ENCODE data around the gene RNF187. TPM values are rescaled to one million over a fixed set of nuclear protein-coding genes. Genes with fewer than 3 reads are reported as not detected.

RNF187 gene

GRCh38 chr1:228542981-228543380, 55.8 kb downstream of the RNF187 start:
- Histone ChIP-seq H3K36me3 (ENCODE audit: insufficient read depth, low read length) (no peaks in the 10 kb centered on the region), H3K9ac (ENCODE audit: low read depth, low read length) (no peak overlapping the region), H3K27me3 (ENCODE audit: control insufficient read depth, insufficient read depth, low read length) (no peaks in the 10 kb centered on the region), H3K4me1 (ENCODE audit: control insufficient read depth, insufficient read depth, low read length) (no peaks in the 10 kb centered on the region), H3K9me3 (replicated peaks; ENCODE audit: low read length) (no peaks in the 10 kb centered on the region), H3K4me2 (ENCODE audit: low read length) (no peak overlapping the region), H3K4me3 (ENCODE audit: low read length) (no peak overlapping the region)

- H3K4me2 ChIP-seq (ENCODE audit: low read length) = no peak overlapping the region
- H3K27me3 ChIP-seq (ENCODE audit: control insufficient read depth, insufficient read depth, low read length) = no peaks in the 10 kb centered on the region
- no peak overlapping the region for H3K9ac ChIP-seq (ENCODE audit: low read depth, low read length)
- H3K4me3 ChIP-seq (ENCODE audit: low read length) = no peak overlapping the region
- H3K36me3 ChIP-seq (ENCODE audit: insufficient read depth, low read length) = no peaks in the 10 kb centered on the region
- H3K9me3 ChIP-seq (replicated peaks; ENCODE audit: low read length) = no peaks in the 10 kb centered on the region
- H3K4me1 ChIP-seq (ENCODE audit: control insufficient read depth, insufficient read depth, low read length) = no peaks in the 10 kb centered on the region
Measured at GRCh38 chr1:228543396-228543795, 56.2 kb downstream of the RNF187 start.

DNA sequence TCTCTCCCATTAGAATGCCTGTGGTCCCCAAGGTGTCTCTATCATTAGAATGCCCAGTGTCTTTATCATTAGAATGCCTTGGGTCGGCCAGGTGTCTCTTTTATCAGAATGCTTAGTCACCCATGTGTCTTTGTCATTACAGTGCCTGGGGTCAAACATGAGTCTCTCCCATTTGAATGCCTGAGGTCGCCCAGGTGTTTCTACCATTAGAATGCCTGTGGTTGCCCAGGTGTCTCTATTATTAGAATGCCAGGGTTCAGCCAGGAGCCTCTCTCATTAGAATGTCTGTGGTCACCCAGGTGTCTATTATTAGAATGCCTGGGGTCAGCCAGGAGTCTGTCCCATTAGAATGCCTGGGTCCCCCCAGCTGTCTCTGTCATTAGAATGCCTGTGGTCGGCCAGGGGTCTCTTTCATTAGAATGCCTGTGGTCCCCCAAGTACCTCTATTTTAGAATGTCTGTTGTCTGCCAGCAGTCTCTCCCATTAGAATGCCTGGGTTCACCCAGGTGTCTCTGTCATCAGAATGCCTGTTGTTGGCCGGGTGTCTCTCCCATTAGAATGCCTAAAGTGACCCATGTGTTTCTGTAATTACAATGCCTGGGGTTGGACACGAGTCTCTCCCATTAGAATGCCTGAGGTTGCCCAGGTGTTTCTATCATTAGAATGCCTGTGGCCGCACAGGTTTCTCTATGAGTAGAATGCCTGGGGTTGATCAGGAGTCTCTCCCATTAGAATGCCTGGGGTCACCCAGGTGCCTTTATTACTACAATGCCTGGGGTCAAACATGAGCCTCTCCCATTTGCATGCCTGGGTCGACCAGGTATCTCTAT, 57.1 kb downstream of the RNF187 start:
- no peaks in the 10 kb centered on the region for H3K27me3 ChIP-seq (ENCODE audit: control insufficient read depth, insufficient read depth, low read length)
- no peak overlapping the region for H3K9ac ChIP-seq (ENCODE audit: low read depth, low read length)

GRCh38 chr1:228544921-228545591, 57.9 kb downstream of the RNF187 start:
- H3K9ac ChIP-seq (ENCODE audit: low read depth, low read length) = no peak overlapping the region
- no peaks in the 10 kb centered on the region for H3K4me1 ChIP-seq (ENCODE audit: control insufficient read depth, insufficient read depth, low read length)
- no peak overlapping the region for H3K4me2 ChIP-seq (ENCODE audit: low read length)
- no peaks in the 10 kb centered on the region for H3K36me3 ChIP-seq (ENCODE audit: insufficient read depth, low read length)
- H3K27me3 ChIP-seq (ENCODE audit: control insufficient read depth, insufficient read depth, low read length) = no peaks in the 10 kb centered on the region
- H3K9me3 ChIP-seq (replicated peaks; ENCODE audit: low read length) = no peaks in the 10 kb centered on the region
- H3K4me3 ChIP-seq (ENCODE audit: low read length) = no peak overlapping the region

More for the DNA sequence above, 57.1 kb downstream of the RNF187 start:
- no peaks in the 10 kb centered on the region for H3K4me1 ChIP-seq (ENCODE audit: control insufficient read depth, insufficient read depth, low read length)
- no peak overlapping the region for H3K4me3 ChIP-seq (ENCODE audit: low read length)
- no peak overlapping the region for H3K4me2 ChIP-seq (ENCODE audit: low read length)
- H3K9me3 ChIP-seq (replicated peaks; ENCODE audit: low read length) = no peaks in the 10 kb centered on the region
- H3K36me3 ChIP-seq (ENCODE audit: insufficient read depth, low read length) = no peaks in the 10 kb centered on the region

Small RNA genes lying within 50 kb of the gene (small RNA-seq; reads per million reads assigned to genes)
- gene MIR4666A = not detected

Measured in skeletal muscle satellite cell (primary cell).